Sigmoid colon (tissue), 7 donors: ENCODE data around the gene ACOX3. TPM values are rescaled to one million over a fixed set of nuclear protein-coding genes. Genes with fewer than 3 reads are reported as not detected.

ENCODE experiments used
- DNase-seq: peaks from one replicate; pipeline ENCODE4 v3.0.0-alpha.2; 2019
- H3K27ac ChIP-seq, 4 donors: fragments of 200-600 bp; sonication (generic); one replicate each; pipeline ENCODE4 v1.5.1; 2016 to 2019; ENCODE audit warnings: mild to moderate bottlenecking in 1 of 4
- H3K27me3 ChIP-seq, 3 donors: fragments of 200-600 bp; sonication (generic); one replicate each; pipeline ENCODE4 v1.5.1; 2019; ENCODE audit warnings: mild to moderate bottlenecking in 1 of 3
- H3K36me3 ChIP-seq, 4 donors: fragments of 200-600 bp; sonication (generic); one replicate each; pipeline ENCODE4 v1.5.1; 2016 to 2019
- H3K4me1 ChIP-seq, 4 donors: fragments of 200-600 bp; sonication (generic); one replicate each; pipeline ENCODE4 v1.5.1; 2017 to 2019
- H3K4me3 ChIP-seq, 4 donors: fragments of 200-600 bp; sonication (generic); one replicate each; pipeline ENCODE4 v1.5.1; 2017 to 2019; ENCODE audit warnings: mild to moderate bottlenecking in 2 of 4, moderate library complexity in 1 of 4
- H3K9me3 ChIP-seq, 4 donors: fragments of 200-600 bp in 3 of 4; sonication (generic) in 3 of 4; one replicate each; pipeline versions ENCODE4 v1.5.1 to v1.6.1; 2013 to 2019
- EP300 ChIP-seq, 4 donors: sonication (generic); formaldehyde crosslinking; IDR thresholded peaks; one replicate each; pipeline ENCODE4 v1.6.1; 2017; ENCODE audit warnings: antibody characterized with exemption in 4 of 4
- POLR2A ChIP-seq, 2 donors: fragments of 450-650 bp; IDR thresholded peaks; one replicate each; pipeline ENCODE4 v1.6.1; 2016; ENCODE audit warnings: antibody characterized with exemption in 2 of 2, mild to moderate bottlenecking in 2 of 2, moderate library complexity in 2 of 2
- POLR2AphosphoS5 ChIP-seq, 4 donors: sonication (generic); formaldehyde crosslinking; IDR thresholded peaks; one replicate each; pipeline ENCODE4 v1.6.1; 2017; ENCODE audit warnings: antibody characterized with exemption in 4 of 4
- WGBS, 2 donors: extraction: QIAGEN DNeasy Blood & Tissue Kit; methylation state at CpG; one replicate each; pipeline ENCODE4 v1.1.7; 2013; 5-methylcytosine and 5-hydroxymethylcytosine counted together
- intact Hi-C: fragments of 100-400 bp; cut with DNase I; formaldehyde crosslinking; loops from one replicate; pipeline ENCODE4 v1.15.1; 2023
- polyA plus RNA-seq, 3 donors: library from polyadenylated mRNA; stranded (reverse); fragments of 200-250 nt; gene quantifications; one replicate each; pipeline ENCODE4 v1.2.3, GENCODE V29; 2013
- total RNA-seq, 4 donors: library from RNA; depleted of rRNA; stranded (reverse); fragments of >200 nt; gene quantifications; one replicate each; pipeline ENCODE4 v1.1.0, GENCODE V29; 2016
- TF ChIP-seq, protein P1 (sequence below), 4 experiments: fragments of 450-650 bp in 3 of 4; fragments of 200-600 bp in 1 of 4; IDR thresholded peaks; one replicate each; pipeline ENCODE4 v1.5.1; 2016 to 2019; ENCODE audit warnings: antibody characterized with exemption in 4 of 4, mild to moderate bottlenecking in 3 of 4, moderate library complexity in 2 of 4
- donor health status: healthy with polysubstance abuse.
- donor health status: Bipolar disorder and iron deficiency.
- donor health status: healthy.

ACOX3 gene
- total and polyA plus RNA-seq, 7 donors: 8.4 to 51.0 (median 24.8) TPM

GRCh38 chr4:8345053-8345945 lies 95.2 kb downstream of the ACOX3 start:
- H3K4me3 ChIP-seq: no peak overlapping the region
- TF ChIP-seq POLR2A (IDR thresholded peaks at IDR 0.05): no peak
- no peak for TF ChIP-seq POLR2AphosphoS5 (IDR thresholded peaks at IDR 0.05)
- TF ChIP-seq EP300 (IDR thresholded peaks at IDR 0.05): no peak
- TF ChIP-seq, protein P1, sequence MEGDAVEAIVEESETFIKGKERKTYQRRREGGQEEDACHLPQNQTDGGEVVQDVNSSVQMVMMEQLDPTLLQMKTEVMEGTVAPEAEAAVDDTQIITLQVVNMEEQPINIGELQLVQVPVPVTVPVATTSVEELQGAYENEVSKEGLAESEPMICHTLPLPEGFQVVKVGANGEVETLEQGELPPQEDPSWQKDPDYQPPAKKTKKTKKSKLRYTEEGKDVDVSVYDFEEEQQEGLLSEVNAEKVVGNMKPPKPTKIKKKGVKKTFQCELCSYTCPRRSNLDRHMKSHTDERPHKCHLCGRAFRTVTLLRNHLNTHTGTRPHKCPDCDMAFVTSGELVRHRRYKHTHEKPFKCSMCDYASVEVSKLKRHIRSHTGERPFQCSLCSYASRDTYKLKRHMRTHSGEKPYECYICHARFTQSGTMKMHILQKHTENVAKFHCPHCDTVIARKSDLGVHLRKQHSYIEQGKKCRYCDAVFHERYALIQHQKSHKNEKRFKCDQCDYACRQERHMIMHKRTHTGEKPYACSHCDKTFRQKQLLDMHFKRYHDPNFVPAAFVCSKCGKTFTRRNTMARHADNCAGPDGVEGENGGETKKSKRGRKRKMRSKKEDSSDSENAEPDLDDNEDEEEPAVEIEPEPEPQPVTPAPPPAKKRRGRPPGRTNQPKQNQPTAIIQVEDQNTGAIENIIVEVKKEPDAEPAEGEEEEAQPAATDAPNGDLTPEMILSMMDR (IDR thresholded peaks at IDR 0.05): no peak
- H3K36me3 ChIP-seq: no peaks in the 10 kb centered on the region
- no peak for DNase-seq
- 91 to 94% methylated on average over 34 of the region's 34 CpGs for WGBS, 2 donors
- intact Hi-C loops: no loop called here
- no peaks in the 10 kb centered on the region for H3K9me3 ChIP-seq
- no peak overlapping the region for H3K27ac ChIP-seq
- H3K4me1 ChIP-seq: peaks cover 0 to 48% (median 45%) of the 10 kb centered on the region in 4 donors
- no peaks in the 10 kb centered on the region for H3K27me3 ChIP-seq

GRCh38 chr4:8344377-8344776 lies 96.1 kb downstream of the ACOX3 start:
- WGBS, 2 donors: 74 to 82% methylated on average over 14 of the region's 14 CpGs
- Histone ChIP-seq H3K4me1 (peaks cover 0 to 54% (median 49%) of the 10 kb centered on the region in 4 donors), H3K36me3 (no peaks in the 10 kb centered on the region), H3K27ac (no peak overlapping the region), H3K27me3 (no peaks in the 10 kb centered on the region), H3K9me3 (no peaks in the 10 kb centered on the region), H3K4me3 (no peak overlapping the region)
- no peak for DNase-seq
- TF ChIP-seq, protein P1 (IDR thresholded peaks at IDR 0.05): no peak
- TF ChIP-seq POLR2AphosphoS5 (IDR thresholded peaks at IDR 0.05) (no peak), POLR2A (IDR thresholded peaks at IDR 0.05) (no peak), EP300 (IDR thresholded peaks at IDR 0.05) (no peak)
- intact Hi-C loops: no loop called here

GRCh38 chr4:8343967-8344331 lies 96.6 kb downstream of the ACOX3 start:
- intact Hi-C loops: no loop called here
- H3K4me3 ChIP-seq: no peak overlapping the region
- H3K4me1 ChIP-seq: peaks cover 0 to 54% (median 49%) of the 10 kb centered on the region in 4 donors
- no peak for DNase-seq
- no peaks in the 10 kb centered on the region for H3K9me3 ChIP-seq
- peak overlapping the region; percentile 37 to 78 (median 58) for H3K27ac ChIP-seq
- WGBS, 2 donors: 85 to 92% methylated on average over 11 of the region's 11 CpGs
- no peaks in the 10 kb centered on the region for H3K27me3 ChIP-seq
- H3K36me3 ChIP-seq: no peaks in the 10 kb centered on the region
- TF ChIP-seq POLR2A (IDR thresholded peaks at IDR 0.05) (no peak), POLR2AphosphoS5 (IDR thresholded peaks at IDR 0.05) (no peak), EP300 (IDR thresholded peaks at IDR 0.05) (no peak)
- TF ChIP-seq, protein P1 (IDR thresholded peaks at IDR 0.05): no peak

DNA sequence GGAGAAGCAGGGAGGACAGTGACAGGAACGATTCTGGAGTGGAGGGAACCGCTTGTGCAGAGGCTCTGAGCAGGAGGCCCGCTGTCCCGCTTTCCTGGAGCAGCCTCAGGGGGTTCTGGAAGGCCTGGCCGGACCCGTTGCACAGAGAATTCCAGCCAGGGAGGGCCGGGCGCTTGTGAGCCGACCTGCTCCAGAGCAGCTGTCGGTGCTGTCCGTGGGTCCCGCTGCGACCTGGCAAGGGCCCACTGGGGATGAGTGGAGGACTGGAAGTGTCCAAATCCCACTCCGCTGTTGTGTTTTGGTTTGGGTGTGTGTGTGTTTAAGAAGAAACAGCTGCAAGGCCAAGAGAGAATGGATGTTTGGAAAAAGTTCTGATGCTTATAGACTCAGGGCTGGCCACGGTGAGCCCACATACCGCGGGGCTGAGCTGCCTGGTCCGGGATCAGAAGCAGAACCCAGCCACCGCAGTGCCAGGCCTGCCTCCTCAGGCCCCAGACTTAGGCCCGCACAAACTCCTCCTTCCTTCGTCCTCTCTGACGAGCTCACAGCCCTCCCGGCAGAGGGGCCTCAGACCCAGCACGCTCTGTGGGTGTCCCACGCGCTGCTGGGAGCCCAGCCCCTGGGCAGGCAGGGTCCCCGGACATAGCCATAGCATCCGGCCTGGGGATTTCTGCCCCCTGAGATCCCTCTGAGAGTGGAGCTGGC lies 97.1 kb downstream of the ACOX3 start:
- DNase-seq: peak; percentile 87

More for the DNA sequence above, 97.1 kb downstream of the ACOX3 start:
- TF ChIP-seq POLR2AphosphoS5 (IDR thresholded peaks at IDR 0.05) (no peak), EP300 (IDR thresholded peaks at IDR 0.05) (no peak), POLR2A (IDR thresholded peaks at IDR 0.05) (no peak)
- TF ChIP-seq, protein P1 (IDR thresholded peaks at IDR 0.05): no peak
- 78 to 84% methylated on average over 28 of the region's 28 CpGs for WGBS, 2 donors
- H3K27ac ChIP-seq: peak overlapping the region; percentile 37 to 78 (median 58)
- intact Hi-C loops: no loop called here
- no peaks in the 10 kb centered on the region for H3K27me3 ChIP-seq
- H3K36me3 ChIP-seq: no peaks in the 10 kb centered on the region
- no peak overlapping the region for H3K4me3 ChIP-seq
- H3K9me3 ChIP-seq: no peaks in the 10 kb centered on the region
- H3K4me1 ChIP-seq: peaks cover 0 to 54% (median 49%) of the 10 kb centered on the region in 4 donors
